A673 (cell line): Measurements from ENCODE around the gene ZNF573. TPM values are rescaled to one million over a fixed set of nuclear protein-coding genes. Genes with fewer than 3 reads are reported as not detected.
"Not testable (repeated sequence)": the region's sequence is repeated elsewhere in the genome, so short reads cannot be mapped to it uniquely, and the experiment has no call there.

Experiments used
- BruUV-seq: library from RNA; stranded (reverse); fragments of 400-500 nt; replicated peaks from 2 replicates; lab custom pipeline; 2021; lab: Mats Ljungman, UMichigan
- CTCF ChIA-PET: fragments of 300-600 bp; sonication (Branson Sonifier 250); formaldehyde crosslinking; loops from one replicate; lab custom pipeline; 2022; ENCODE audit warnings: antibody characterized with exemption; lab: Charles Lee
- POLR2A ChIA-PET: fragments of 300-600 bp; sonication (Branson Sonifier 250); formaldehyde crosslinking; loops from one replicate; lab custom pipeline; 2022; ENCODE audit warnings: antibody characterized with exemption; ENCODE audit not compliant: low non-redundant PET; lab: Charles Lee
- DNase-seq: peaks from one replicate; pipeline ENCODE4 v3.0.0-alpha.2; 2015; ENCODE audit warnings: low spot score
- H3K27ac ChIP-seq: fragments of 200-600 bp; sonication (generic); 2 replicates; pipeline ENCODE4 v1.5.1; 2016; ENCODE audit warnings: mixed run types, low read depth, mild to moderate bottlenecking, mixed read lengths, antibody characterized with exemption, low read length; ENCODE audit not compliant: poor library complexity, severe bottlenecking
- H3K27me3 ChIP-seq: fragments of 200-600 bp; sonication (generic); replicated peaks from 2 replicates; pipeline ENCODE4 v1.6.1; 2017; ENCODE audit warnings: mixed run types, low read depth, mild to moderate bottlenecking, mixed read lengths, antibody characterized with exemption, low read length; ENCODE audit not compliant: insufficient read depth, poor library complexity
- H3K36me3 ChIP-seq: fragments of 200-600 bp; sonication (generic); 2 replicates; pipeline ENCODE4 v1.6.1; 2016; ENCODE audit warnings: mixed run types, mild to moderate bottlenecking, mixed read lengths, antibody characterized with exemption, low read length; ENCODE audit not compliant: insufficient read depth, poor library complexity, severe bottlenecking
- H3K4me1 ChIP-seq: fragments of 200-600 bp; sonication (generic); 2 replicates; pipeline ENCODE4 v1.6.1; 2017; ENCODE audit warnings: mixed run types, mild to moderate bottlenecking, mixed read lengths, antibody characterized with exemption, low read length; ENCODE audit not compliant: insufficient read depth, poor library complexity, severe bottlenecking
- H3K4me3 ChIP-seq: fragments of 200-600 bp; sonication (generic); 2 replicates; pipeline ENCODE4 v1.5.1; 2016; ENCODE audit warnings: low read depth, mixed run types, mild to moderate bottlenecking, mixed read lengths, low read length; ENCODE audit not compliant: poor library complexity, severe bottlenecking
- H3K9me3 ChIP-seq: fragments of 200-600 bp; sonication (generic); 2 replicates; pipeline ENCODE4 v1.6.1; 2016; ENCODE audit warnings: mixed run types, low read depth, mild to moderate bottlenecking, mixed read lengths, antibody characterized with exemption, low read length; ENCODE audit not compliant: poor library complexity, severe bottlenecking
- CTCF ChIP-seq: fragments of 300-800, 200-600 bp; sonication (generic); conservative IDR thresholded peaks from 2 replicates; pipeline ENCODE4 v1.5.1; 2017; ENCODE audit warnings: low read depth, mild to moderate bottlenecking, antibody characterized with exemption, low read length, moderate library complexity, mixed read lengths
- EZH2 ChIP-seq: fragments of 200-600 bp; sonication (generic); IDR thresholded peaks from 2 replicates; pipeline ENCODE4 v1.6.1; 2017; ENCODE audit warnings: borderline replicate concordance, low read depth, mild to moderate bottlenecking, mixed read lengths, antibody characterized with exemption, low read length; ENCODE audit not compliant: poor library complexity, severe bottlenecking
- intact Hi-C: fragments of 100-400 bp; cut with micrococcal nuclease; formaldehyde crosslinking; loops from one replicate; pipeline ENCODE4 v1.10.0; 2022; ENCODE audit not compliant: unreplicated experiment
- total RNA-seq: library from RNA; stranded (reverse); gene quantifications from 2 replicates; pipeline ENCODE4 v1.2.3, GENCODE V29; 2021

ZNF573 gene
- total RNA-seq, 1 experiment from 2014 or later: 8.7 TPM

- Histone ChIP-seq H3K4me1 (no peaks in the 10 kb centered on the region), H3K9me3 (no peaks in the 10 kb centered on the region), H3K36me3 (no peaks in the 10 kb centered on the region), H3K27me3 (no peaks in the 10 kb centered on the region), H3K27ac (no peak overlapping the region), H3K4me3 (no peak overlapping the region)
- POLR2A ChIA-PET: no interaction called here
- DNase-seq: no peak
- intact Hi-C loops: no loop called here
- TF ChIP-seq EZH2 (no peak), CTCF (no peak)
- BruUV-seq: no TSS peak
- CTCF ChIA-PET: no interaction called here
These were observed 15.9 kb downstream of the ZNF573 start for GRCh38 chr19:37763488-37763887.

GRCh38 chr19:37757683-37758082 lies 21.7 kb downstream of the ZNF573 start:
- H3K27ac ChIP-seq, intact Hi-C loops, POLR2A ChIA-PET, CTCF ChIA-PET, H3K27me3 ChIP-seq, BruUV-seq, H3K4me1 ChIP-seq, H3K36me3 ChIP-seq, H3K9me3 ChIP-seq, DNase-seq, H3K4me3 ChIP-seq: not testable (repeated sequence)

- peaks cover 36% of the 10 kb centered on the region for H3K9me3 ChIP-seq
- ChIA-PET POLR2A (no interaction called here), CTCF (no interaction called here)
- DNase-seq: no peak
- no peak overlapping the region for H3K4me3 ChIP-seq
- TF ChIP-seq EZH2 (no peak), CTCF (no peak)
- no peaks in the 10 kb centered on the region for H3K4me1 ChIP-seq
- no peaks in the 10 kb centered on the region for H3K27me3 ChIP-seq
- no peak overlapping the region for H3K27ac ChIP-seq
- peaks cover 2% of the 10 kb centered on the region for H3K36me3 ChIP-seq
- BruUV-seq: no TSS peak
- intact Hi-C loops: no loop called here
These were observed 41.0 kb downstream of the ZNF573 start for GRCh38 chr19:37738371-37738770.

DNA sequence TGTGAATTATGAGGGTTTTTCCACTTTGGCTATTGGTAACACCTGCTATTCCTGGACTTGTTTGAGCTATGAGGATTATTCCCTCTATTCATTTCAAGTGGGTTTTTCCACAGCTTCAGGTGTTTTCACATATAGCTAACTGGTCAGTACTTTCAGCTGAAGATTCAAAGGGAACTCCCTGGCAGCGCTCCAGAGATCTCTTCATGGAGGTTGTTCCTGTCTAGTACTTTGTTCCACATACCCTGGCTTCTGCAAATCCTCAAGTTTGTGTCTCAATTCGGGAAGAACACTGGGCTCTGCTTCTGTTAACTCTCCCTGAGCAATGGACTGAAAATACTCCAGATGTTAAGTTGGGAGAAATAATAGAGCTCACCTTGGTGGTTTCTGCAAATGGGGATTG lies 54.2 kb downstream of the ZNF573 start:
- TF ChIP-seq CTCF (no peak), EZH2 (no peak)
- ChIA-PET POLR2A (no interaction called here), CTCF (no interaction called here)
- H3K27ac ChIP-seq: no peak overlapping the region
- no TSS peak for BruUV-seq
- H3K9me3 ChIP-seq: no peaks in the 10 kb centered on the region
- H3K36me3 ChIP-seq: no peaks in the 10 kb centered on the region
- H3K27me3 ChIP-seq: no peaks in the 10 kb centered on the region
- no peaks in the 10 kb centered on the region for H3K4me1 ChIP-seq
- no peak for DNase-seq
- intact Hi-C loops: no loop called here
- no peak overlapping the region for H3K4me3 ChIP-seq
